ENCODE measurements around the gene H1-8.
"Not testable (repeated sequence)": the region's sequence is repeated elsewhere in the genome, so short reads cannot be mapped to it uniquely, and the experiment has no call there.

The H1-8 gene

GRCh38 chr3:129533406-129533805, 9.6 kb upstream of the H1-8 start:
- no peak for DNase-seq (ENCODE audit: low read depth, low spot score)

- no peak for DNase-seq (ENCODE audit: low read depth, low spot score)
Measured at GRCh38 chr3:129534428-129535027, 8.4 kb upstream of the H1-8 start.

- DNase-seq (ENCODE audit: low read depth, low spot score): no peak
Measured at GRCh38 chr3:129535075-129535474, 7.9 kb upstream of the H1-8 start.

GRCh38 chr3:129536374-129536667, 6.7 kb upstream of the H1-8 start:
- DNase-seq (ENCODE audit: low read depth, low spot score): no peak

- no peak for DNase-seq (ENCODE audit: low read depth, low spot score)
Measured at GRCh38 chr3:129536804-129537203, 6.2 kb upstream of the H1-8 start.

- no peak for DNase-seq (ENCODE audit: low read depth, low spot score)
Measured at GRCh38 chr3:129539206-129539605, 3.8 kb upstream of the H1-8 start.

GRCh38 chr3:129540776-129541516, 2.0 kb upstream of the H1-8 start:
- no peak for DNase-seq (ENCODE audit: low read depth, low spot score)

- no peak for DNase-seq (ENCODE audit: low read depth, low spot score)
Measured at GRCh38 chr3:129542747-129543146, 228 bp upstream of the H1-8 start.

- DNase-seq (ENCODE audit: low read depth, low spot score): no peak
Measured at GRCh38 chr3:129543999-129544398, 1.0 kb downstream of the H1-8 start.

GRCh38 chr3:129545951-129546350, 3.0 kb downstream of the H1-8 start:
- DNase-seq (ENCODE audit: low read depth, low spot score): not testable (repeated sequence)

GRCh38 chr3:129547241-129547640, 4.3 kb downstream of the H1-8 start:
- DNase-seq (ENCODE audit: low read depth, low spot score): no peak

- no peak for DNase-seq (ENCODE audit: low read depth, low spot score)
Measured at GRCh38 chr3:129548104-129548965, 5.4 kb downstream of the H1-8 start.

GRCh38 chr3:129549006-129549800, 6.2 kb downstream of the H1-8 start:
- DNase-seq (ENCODE audit: low read depth, low spot score): no peak

GRCh38 chr3:129549805-129550204, 6.8 kb downstream of the H1-8 start:
- DNase-seq (ENCODE audit: low read depth, low spot score): no peak

GRCh38 chr3:129552287-129553050, 9.5 kb downstream of the H1-8 start:
- DNase-seq (ENCODE audit: low read depth, low spot score): no peak

- no peak for DNase-seq (ENCODE audit: low read depth, low spot score)
Measured at GRCh38 chr3:129553171-129553570, 10.2 kb downstream of the H1-8 start.

- no peak for DNase-seq (ENCODE audit: low read depth, low spot score)
Measured at GRCh38 chr3:129553719-129554118, 10.7 kb downstream of the H1-8 start.

GRCh38 chr3:129554356-129555152, 11.6 kb downstream of the H1-8 start:
- no peak for DNase-seq (ENCODE audit: low read depth, low spot score)

GRCh38 chr3:129555153-129555550, 12.2 kb downstream of the H1-8 start:
- no peak for DNase-seq (ENCODE audit: low read depth, low spot score)

- no peak for DNase-seq (ENCODE audit: low read depth, low spot score)
Measured at GRCh38 chr3:129555616-129556357, 12.8 kb downstream of the H1-8 start.
